HCT116 (cell line): ENCODE data around the gene PBX3. TPM values are rescaled to one million over a fixed set of nuclear protein-coding genes. Genes with fewer than 3 reads are reported as not detected.

ENCODE experiments used
- ATAC-seq: fragments of 200-7000 bp; cut with Tn5 transposase; 2 replicates; pipeline ENCODE4 v1.9.1; 2020; ENCODE audit warnings: mild to moderate bottlenecking, moderate library complexity
- BruUV-seq: library from RNA; stranded (reverse); fragments of 400-500 nt; replicated peaks from 2 replicates; lab custom pipeline; 2021; lab: Mats Ljungman, UMichigan
- CTCF ChIA-PET: fragments of 300-600 bp; sonication (Branson Sonifier 250); formaldehyde crosslinking; loops from one replicate; lab custom pipeline; 2021; ENCODE audit warnings: antibody characterized with exemption; lab: Charles Lee
- POLR2A ChIA-PET: fragments of 300-600, 350-600 bp; sonication (Branson Sonifier 250); formaldehyde crosslinking; loops from one replicate; lab custom pipeline; 2021; ENCODE audit warnings: antibody characterized with exemption; lab: Charles Lee
- RAD21 ChIA-PET, 2 experiments: fragments of 300-600 bp; sonication (Branson Sonifier 250); formaldehyde crosslinking; loops; one replicate each; lab custom pipeline; 2023; ENCODE audit warnings: low total read pairs in 2 of 2; ENCODE audit not compliant: uncharacterized antibody in 2 of 2, unreplicated experiment in 2 of 2, low non-redundant PET in 1 of 2; lab: Charles Lee
- DNase-seq: peaks from one replicate; pipeline ENCODE4 v3.0.0-alpha.2; 2010; ENCODE audit warnings: low read depth, low spot score
- H2AFZ ChIP-seq: fragments of 200-600 bp; shearing (Covaris generic), sonication (generic); 2 replicates; pipeline ENCODE4 v1.6.1; 2017; ENCODE audit warnings: low read depth, mixed run types, mixed read lengths, antibody characterized with exemption, low read length; ENCODE audit not compliant: poor library complexity, severe bottlenecking
- H3K27ac ChIP-seq: 2 replicates; pipeline ENCODE4 v1.5.1; 2012; ENCODE audit warnings: low read depth, low read length
- H3K27me3 ChIP-seq: fragments of 200-600 bp; sonication (generic); 2 replicates; pipeline ENCODE4 v1.6.1; 2016; ENCODE audit warnings: mixed run types, low read length, mixed read lengths; ENCODE audit not compliant: insufficient read depth
- H3K36me3 ChIP-seq, 2 experiments: fragments of 200-500 bp in 1 of 2; fragments of 200-600 bp in 1 of 2; sonication (Bioruptor generic) in 1 of 2; sonication (generic) in 1 of 2; 2 replicates each; pipeline versions ENCODE4 v1.5.1 to v1.6.1; 2014 to 2016; ENCODE audit warnings: low read length in 2 of 2, inconsistent platforms in 1 of 2, mixed read lengths in 1 of 2, mixed run types in 1 of 2; ENCODE audit not compliant: insufficient read depth in 2 of 2, control insufficient read depth in 1 of 2
- H3K4me1 ChIP-seq, 2 experiments: fragments of 200-600 bp in 1 of 2; sonication (generic) in 1 of 2; 2 replicates each; pipeline versions ENCODE4 v1.5.1 to v1.6.1; 2012 to 2017; ENCODE audit warnings: low read length in 2 of 2, inconsistent platforms in 1 of 2, mild to moderate bottlenecking in 1 of 2, mixed read lengths in 1 of 2, mixed run types in 1 of 2, moderate library complexity in 1 of 2; ENCODE audit not compliant: insufficient read depth in 2 of 2, control insufficient read depth in 1 of 2
- H3K4me2 ChIP-seq: fragments of 200-600 bp; sonication (generic); 2 replicates; pipeline ENCODE4 v1.6.1; 2017; ENCODE audit warnings: mixed run types, low read length, mixed read lengths
- H3K4me3 ChIP-seq, 2 experiments: fragments of 200-600 bp in 1 of 2; sonication (generic) in 1 of 2; replicated peaks in 1 of 2; 2 replicates each; pipeline ENCODE4 v1.5.1; 2011 to 2016; ENCODE audit warnings: low read length in 2 of 2, control low read depth in 1 of 2, low read depth in 1 of 2, mild to moderate bottlenecking in 1 of 2, mixed read lengths in 1 of 2, mixed run types in 1 of 2
- H3K79me2 ChIP-seq: fragments of 200-600 bp; sonication (generic); 2 replicates; pipeline ENCODE4 v1.6.1; 2017; ENCODE audit warnings: mild to moderate bottlenecking, mixed run types, low read length, moderate library complexity, mixed read lengths; ENCODE audit not compliant: insufficient read depth
- H3K9ac ChIP-seq: fragments of 200-600 bp; sonication (generic); 2 replicates; pipeline ENCODE4 v1.6.1; 2016; ENCODE audit warnings: low read length, mixed read lengths
- H3K9me2 ChIP-seq: fragments of 200-600 bp; sonication (generic), shearing (Covaris generic); 2 replicates; pipeline ENCODE4 v1.6.1; 2017; ENCODE audit warnings: mixed run types, mild to moderate bottlenecking, moderate library complexity; ENCODE audit not compliant: insufficient read depth
- H3K9me3 ChIP-seq, 2 experiments: fragments of 200-500 bp in 1 of 2; fragments of 200-600 bp in 1 of 2; sonication (Bioruptor generic) in 1 of 2; sonication (generic) in 1 of 2; 2 replicates each; pipeline ENCODE4 v1.6.1; 2014 to 2017; ENCODE audit warnings: low read length in 2 of 2, mixed read lengths in 2 of 2, inconsistent platforms in 1 of 2, low read depth in 1 of 2, mild to moderate bottlenecking in 1 of 2, mixed run types in 1 of 2, moderate library complexity in 1 of 2; ENCODE audit not compliant: control insufficient read depth in 1 of 2, insufficient read depth in 1 of 2
- H4K20me1 ChIP-seq: fragments of 200-600 bp; sonication (generic), shearing (Covaris generic); 2 replicates; pipeline ENCODE4 v1.6.1; 2017; ENCODE audit warnings: mixed run types, mild to moderate bottlenecking, moderate library complexity; ENCODE audit not compliant: insufficient read depth
- CBX3 ChIP-seq: IDR thresholded peaks from 2 replicates; pipeline ENCODE4 v1.6.1; 2012; ENCODE audit warnings: low read depth
- ELF1 ChIP-seq: IDR thresholded peaks from 2 replicates; pipeline ENCODE4 v1.6.1; 2012; ENCODE audit warnings: low read depth, borderline replicate concordance
- EZH2 ChIP-seq: fragments of 200-600 bp; sonication (generic); IDR thresholded peaks from 2 replicates; pipeline ENCODE4 v1.6.1; 2017; ENCODE audit warnings: antibody characterized with exemption, mixed run types
- EZH2phosphoT487 ChIP-seq: fragments of 200-600 bp; IDR thresholded peaks from 2 replicates; pipeline ENCODE4 v1.6.1; 2018; ENCODE audit warnings: antibody characterized with exemption, borderline replicate concordance
- FOSL1 ChIP-seq: IDR thresholded peaks from 2 replicates; pipeline ENCODE4 v1.6.1; 2012; ENCODE audit warnings: low read depth
- JUND ChIP-seq: IDR thresholded peaks from 2 replicates; pipeline ENCODE4 v1.6.1; 2012
- POLR2AphosphoS5 ChIP-seq: IDR thresholded peaks from 2 replicates; pipeline ENCODE4 v1.6.1; 2011; ENCODE audit warnings: mild to moderate bottlenecking, low read depth, low read length, moderate library complexity
- RAD21 ChIP-seq: IDR thresholded peaks from 2 replicates; pipeline ENCODE4 v1.6.1; 2012; ENCODE audit warnings: low read depth, mild to moderate bottlenecking
- SIN3A ChIP-seq: IDR thresholded peaks from 2 replicates; pipeline ENCODE4 v1.6.1; 2012; ENCODE audit warnings: low read depth
- SP1 ChIP-seq: IDR thresholded peaks from 2 replicates; pipeline ENCODE4 v1.6.1; 2012; ENCODE audit warnings: low read depth
- SRF ChIP-seq: IDR thresholded peaks from 2 replicates; pipeline ENCODE4 v1.6.1; 2012; ENCODE audit warnings: low read depth
- YY1 ChIP-seq: IDR thresholded peaks from 2 replicates; pipeline ENCODE4 v1.6.1; 2011; ENCODE audit warnings: low read length, low read depth, moderate library complexity, mild to moderate bottlenecking; ENCODE audit not compliant: insufficient replicate concordance; ENCODE audit errors: extremely low read depth
- ZFX ChIP-seq: fragments of 450-650 bp; IDR thresholded peaks from 2 replicates; pipeline ENCODE4 v1.6.1; 2017
- intact Hi-C: fragments of 100-400 bp; cut with micrococcal nuclease; formaldehyde crosslinking; loops from 2 replicates; pipeline ENCODE4 v1.10.0; 2022
- total RNA-seq: library from RNA; stranded (reverse); gene quantifications from one replicate; pipeline ENCODE4 v1.2.1, GENCODE V29; 2021; ENCODE audit not compliant: unreplicated experiment
- TF ChIP-seq, protein P1 (sequence below): IDR thresholded peaks from 2 replicates; pipeline ENCODE4 v1.6.1; 2012; ENCODE audit warnings: low read depth
- TF ChIP-seq, protein P2 (sequence below): IDR thresholded peaks from 2 replicates; pipeline ENCODE4 v1.6.1; 2012
- TF ChIP-seq, protein P3 (sequence below), 3 experiments: fragments of 200-600 bp in 1 of 3; sonication (generic) in 1 of 3; IDR thresholded peaks in 2 of 3; conservative IDR thresholded peaks in 1 of 3; 2 replicates each; pipeline ENCODE4 v1.5.1; 2012 to 2017; ENCODE audit warnings: low read depth in 2 of 3, low read length in 2 of 3, antibody characterized with exemption in 1 of 3, borderline replicate concordance in 1 of 3, control low read depth in 1 of 3, mild to moderate bottlenecking in 1 of 3, mixed read lengths in 1 of 3, mixed run types in 1 of 3, moderate library complexity in 1 of 3; ENCODE audit not compliant: insufficient read depth in 1 of 3

The PBX3 gene
- total RNA-seq, 1 experiment from 2014 or later: 13.5 TPM

DNA sequence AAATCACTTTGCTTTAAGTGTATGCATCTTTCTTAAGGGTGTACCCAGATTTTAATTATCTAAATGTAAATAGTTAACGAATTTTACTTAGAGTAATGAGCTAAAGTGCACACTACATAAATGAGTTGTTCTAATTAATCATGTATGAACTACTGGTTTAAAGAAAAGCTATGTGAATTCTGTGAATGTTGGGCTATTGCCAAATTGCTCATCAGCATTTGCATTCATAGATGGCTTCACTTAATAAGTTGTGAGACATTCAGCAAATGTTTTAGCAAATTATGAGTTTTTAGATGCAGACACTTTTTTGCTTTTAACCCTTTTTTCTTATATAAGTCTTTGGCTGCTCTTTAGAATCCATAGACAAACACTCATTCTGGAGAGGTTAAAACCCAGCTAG is 175.7 kb downstream of the PBX3 start (continued):
- TF ChIP-seq, protein P1, sequence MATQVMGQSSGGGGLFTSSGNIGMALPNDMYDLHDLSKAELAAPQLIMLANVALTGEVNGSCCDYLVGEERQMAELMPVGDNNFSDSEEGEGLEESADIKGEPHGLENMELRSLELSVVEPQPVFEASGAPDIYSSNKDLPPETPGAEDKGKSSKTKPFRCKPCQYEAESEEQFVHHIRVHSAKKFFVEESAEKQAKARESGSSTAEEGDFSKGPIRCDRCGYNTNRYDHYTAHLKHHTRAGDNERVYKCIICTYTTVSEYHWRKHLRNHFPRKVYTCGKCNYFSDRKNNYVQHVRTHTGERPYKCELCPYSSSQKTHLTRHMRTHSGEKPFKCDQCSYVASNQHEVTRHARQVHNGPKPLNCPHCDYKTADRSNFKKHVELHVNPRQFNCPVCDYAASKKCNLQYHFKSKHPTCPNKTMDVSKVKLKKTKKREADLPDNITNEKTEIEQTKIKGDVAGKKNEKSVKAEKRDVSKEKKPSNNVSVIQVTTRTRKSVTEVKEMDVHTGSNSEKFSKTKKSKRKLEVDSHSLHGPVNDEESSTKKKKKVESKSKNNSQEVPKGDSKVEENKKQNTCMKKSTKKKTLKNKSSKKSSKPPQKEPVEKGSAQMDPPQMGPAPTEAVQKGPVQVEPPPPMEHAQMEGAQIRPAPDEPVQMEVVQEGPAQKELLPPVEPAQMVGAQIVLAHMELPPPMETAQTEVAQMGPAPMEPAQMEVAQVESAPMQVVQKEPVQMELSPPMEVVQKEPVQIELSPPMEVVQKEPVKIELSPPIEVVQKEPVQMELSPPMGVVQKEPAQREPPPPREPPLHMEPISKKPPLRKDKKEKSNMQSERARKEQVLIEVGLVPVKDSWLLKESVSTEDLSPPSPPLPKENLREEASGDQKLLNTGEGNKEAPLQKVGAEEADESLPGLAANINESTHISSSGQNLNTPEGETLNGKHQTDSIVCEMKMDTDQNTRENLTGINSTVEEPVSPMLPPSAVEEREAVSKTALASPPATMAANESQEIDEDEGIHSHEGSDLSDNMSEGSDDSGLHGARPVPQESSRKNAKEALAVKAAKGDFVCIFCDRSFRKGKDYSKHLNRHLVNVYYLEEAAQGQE: no peak
- TF ChIP-seq, protein P2, sequence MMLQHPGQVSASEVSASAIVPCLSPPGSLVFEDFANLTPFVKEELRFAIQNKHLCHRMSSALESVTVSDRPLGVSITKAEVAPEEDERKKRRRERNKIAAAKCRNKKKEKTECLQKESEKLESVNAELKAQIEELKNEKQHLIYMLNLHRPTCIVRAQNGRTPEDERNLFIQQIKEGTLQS: no peak
- TF ChIP-seq JUND: no peak
- TF ChIP-seq, all 23 proteins: peak for 0

DNA sequence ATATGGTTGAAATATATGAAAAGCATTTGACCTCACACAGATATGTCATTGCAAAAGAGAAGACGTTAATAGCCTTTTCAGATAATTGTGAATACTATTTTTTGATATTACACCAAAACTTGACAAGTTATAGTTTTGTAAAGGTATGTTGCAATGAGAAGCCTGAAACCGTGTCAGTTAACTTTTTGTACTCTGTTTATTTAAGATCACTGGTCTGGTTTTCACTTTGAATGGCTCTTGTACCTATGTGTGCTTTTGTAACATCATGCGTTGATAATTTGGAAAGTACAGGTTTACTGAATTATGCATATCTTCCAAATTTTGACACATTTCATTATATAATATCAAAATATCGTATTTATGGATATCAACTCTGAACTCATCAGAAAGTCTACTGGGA is 177.2 kb downstream of the PBX3 start:
- Histone ChIP-seq H3K27ac (no peak overlapping the region), H4K20me1 (no peaks in the 10 kb centered on the region), H2AFZ (no peak overlapping the region), H3K9ac (no peak overlapping the region), H3K4me1 (no peaks in the 10 kb centered on the region), H3K79me2 (no peaks in the 10 kb centered on the region), H3K4me3 (no peak overlapping the region), H3K9me3 (no peaks in the 10 kb centered on the region), H3K36me3 (no peaks in the 10 kb centered on the region), H3K27me3 (no peaks in the 10 kb centered on the region), H3K4me2 (no peak overlapping the region), H3K9me2 (no peaks in the 10 kb centered on the region)
- BruUV-seq: no TSS peak
- intact Hi-C loops: no loop called here
- ATAC-seq (no peak), DNase-seq (no peak)
- ChIA-PET CTCF (no interaction called here), RAD21 (no interaction called here), POLR2A (no interaction called here)
- TF ChIP-seq, protein P1: no peak
- TF ChIP-seq ELF1: no peak
- TF ChIP-seq, protein P2: no peak
- TF ChIP-seq ZFX: no peak
- no peak for TF ChIP-seq CBX3
- TF ChIP-seq RAD21: no peak
- TF ChIP-seq YY1: no peak
- TF ChIP-seq SRF: no peak
- no peak for TF ChIP-seq JUND
- no peak for TF ChIP-seq EZH2phosphoT487
- no peak for TF ChIP-seq POLR2AphosphoS5
- TF ChIP-seq, protein P3, sequence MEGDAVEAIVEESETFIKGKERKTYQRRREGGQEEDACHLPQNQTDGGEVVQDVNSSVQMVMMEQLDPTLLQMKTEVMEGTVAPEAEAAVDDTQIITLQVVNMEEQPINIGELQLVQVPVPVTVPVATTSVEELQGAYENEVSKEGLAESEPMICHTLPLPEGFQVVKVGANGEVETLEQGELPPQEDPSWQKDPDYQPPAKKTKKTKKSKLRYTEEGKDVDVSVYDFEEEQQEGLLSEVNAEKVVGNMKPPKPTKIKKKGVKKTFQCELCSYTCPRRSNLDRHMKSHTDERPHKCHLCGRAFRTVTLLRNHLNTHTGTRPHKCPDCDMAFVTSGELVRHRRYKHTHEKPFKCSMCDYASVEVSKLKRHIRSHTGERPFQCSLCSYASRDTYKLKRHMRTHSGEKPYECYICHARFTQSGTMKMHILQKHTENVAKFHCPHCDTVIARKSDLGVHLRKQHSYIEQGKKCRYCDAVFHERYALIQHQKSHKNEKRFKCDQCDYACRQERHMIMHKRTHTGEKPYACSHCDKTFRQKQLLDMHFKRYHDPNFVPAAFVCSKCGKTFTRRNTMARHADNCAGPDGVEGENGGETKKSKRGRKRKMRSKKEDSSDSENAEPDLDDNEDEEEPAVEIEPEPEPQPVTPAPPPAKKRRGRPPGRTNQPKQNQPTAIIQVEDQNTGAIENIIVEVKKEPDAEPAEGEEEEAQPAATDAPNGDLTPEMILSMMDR (IDR thresholded peaks at IDR 0.05 in 2 of 3, conservative IDR thresholded peaks at IDR 0.05 in 1 of 3; ENCODE audit: borderline replicate concordance in 1 of 3, insufficient read depth in 1 of 3, low read depth in 2 of 3, low read length in 2 of 3): no peak
- no peak for TF ChIP-seq SIN3A
- no peak for TF ChIP-seq SP1
- TF ChIP-seq EZH2: no peak
- no peak for TF ChIP-seq FOSL1
